Fibroblast of pulmonary artery (primary cell): ENCODE data around the gene CROCC.

Experiments used
- DNase-seq: peaks from one replicate; pipeline ENCODE4 v3.0.0-alpha.2; 2010; ENCODE audit warnings: low read depth
- H3K4me3 ChIP-seq: replicated peaks from 2 replicates; pipeline ENCODE4 v1.5.1; 2011; ENCODE audit warnings: low read depth, mild to moderate bottlenecking, control low read depth, low read length, moderate library complexity
- TF ChIP-seq, protein P1 (sequence below): IDR thresholded peaks from 2 replicates; pipeline ENCODE4 v1.5.1; 2011; ENCODE audit warnings: mild to moderate bottlenecking, control low read depth, low read length, inconsistent platforms; ENCODE audit errors: missing control alignments

Gene CROCC

DNA sequence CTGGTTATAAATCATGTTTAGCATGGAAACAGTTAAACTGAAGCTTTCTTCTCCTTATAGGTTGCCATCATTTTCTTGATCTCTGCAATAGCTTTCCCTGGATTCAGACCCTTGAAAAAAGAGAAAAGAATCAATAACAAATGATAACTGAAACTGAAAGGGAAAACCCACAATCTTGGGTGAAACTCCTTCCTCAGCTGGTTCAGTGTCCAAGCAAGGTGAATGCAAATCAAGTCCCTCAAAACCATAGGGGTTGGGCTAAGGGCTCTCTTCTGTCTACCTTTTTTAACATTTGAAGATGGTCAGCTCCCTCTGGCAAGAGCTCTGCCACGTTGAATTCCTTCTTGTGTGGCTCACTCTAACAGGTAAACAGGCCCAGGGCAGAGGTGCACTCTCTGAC, 97.1 kb downstream of the CROCC start:
- TF ChIP-seq, protein P1, sequence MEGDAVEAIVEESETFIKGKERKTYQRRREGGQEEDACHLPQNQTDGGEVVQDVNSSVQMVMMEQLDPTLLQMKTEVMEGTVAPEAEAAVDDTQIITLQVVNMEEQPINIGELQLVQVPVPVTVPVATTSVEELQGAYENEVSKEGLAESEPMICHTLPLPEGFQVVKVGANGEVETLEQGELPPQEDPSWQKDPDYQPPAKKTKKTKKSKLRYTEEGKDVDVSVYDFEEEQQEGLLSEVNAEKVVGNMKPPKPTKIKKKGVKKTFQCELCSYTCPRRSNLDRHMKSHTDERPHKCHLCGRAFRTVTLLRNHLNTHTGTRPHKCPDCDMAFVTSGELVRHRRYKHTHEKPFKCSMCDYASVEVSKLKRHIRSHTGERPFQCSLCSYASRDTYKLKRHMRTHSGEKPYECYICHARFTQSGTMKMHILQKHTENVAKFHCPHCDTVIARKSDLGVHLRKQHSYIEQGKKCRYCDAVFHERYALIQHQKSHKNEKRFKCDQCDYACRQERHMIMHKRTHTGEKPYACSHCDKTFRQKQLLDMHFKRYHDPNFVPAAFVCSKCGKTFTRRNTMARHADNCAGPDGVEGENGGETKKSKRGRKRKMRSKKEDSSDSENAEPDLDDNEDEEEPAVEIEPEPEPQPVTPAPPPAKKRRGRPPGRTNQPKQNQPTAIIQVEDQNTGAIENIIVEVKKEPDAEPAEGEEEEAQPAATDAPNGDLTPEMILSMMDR: no peak
- no peak overlapping the region for H3K4me3 ChIP-seq

DNA sequence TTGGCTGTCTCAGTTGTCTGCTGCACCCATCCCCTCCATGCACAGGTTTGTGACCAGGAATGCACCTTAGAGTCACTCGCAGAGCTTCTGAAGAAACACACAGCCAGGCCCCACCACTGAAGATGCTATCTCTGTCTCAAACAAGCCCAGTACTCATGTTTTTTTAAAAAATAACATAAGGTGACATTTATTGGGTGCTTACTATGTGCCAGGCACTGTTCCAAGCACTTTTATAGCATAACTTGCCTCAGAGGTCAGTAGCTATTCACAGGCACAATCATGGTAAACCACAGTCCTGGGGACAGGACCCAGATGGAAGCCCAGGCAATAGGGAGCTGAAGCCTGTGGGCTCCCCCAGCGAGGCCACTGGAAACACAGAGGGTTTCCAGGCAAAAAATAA, 98.8 kb downstream of the CROCC start:
- no peak overlapping the region for H3K4me3 ChIP-seq
- TF ChIP-seq, protein P1: no peak
- no peak for DNase-seq

More for the DNA sequence above, 97.1 kb downstream of the CROCC start:
- DNase-seq: no peak

DNA sequence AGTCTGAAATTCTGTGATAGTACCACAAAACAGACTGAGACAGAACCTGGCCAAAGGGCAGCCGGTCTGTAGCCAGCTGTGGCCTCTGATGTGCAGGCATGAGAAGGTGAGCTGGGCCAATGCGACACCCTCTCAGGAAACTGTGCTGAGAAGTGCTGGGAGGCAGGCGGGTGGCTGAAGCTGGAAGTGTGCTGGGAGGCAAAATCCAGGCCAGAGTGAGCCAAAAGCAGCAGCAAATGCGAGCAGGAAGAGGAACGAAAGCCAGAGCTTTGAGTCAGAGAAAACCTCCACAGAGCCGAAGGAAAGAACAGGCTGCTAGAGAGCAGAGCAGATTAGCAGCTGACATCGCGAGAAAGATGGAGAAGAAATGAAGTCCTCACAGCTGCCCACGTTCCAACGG, 100.2 kb downstream of the CROCC start:
- TF ChIP-seq, protein P1: no peak
- DNase-seq: no peak
- H3K4me3 ChIP-seq: no peak overlapping the region
